GM18519 (cell line): ENCODE data around the gene CTNS.

ENCODE experiments used
- ATAC-seq: cut with Tn5 transposase; IDR thresholded peaks from one replicate; pipeline ENCODE4 v1.9.1; 2021; ENCODE audit warnings: mild to moderate bottlenecking, moderate library complexity; ENCODE audit not compliant: unreplicated experiment, low FRiP score

Gene CTNS

DNA sequence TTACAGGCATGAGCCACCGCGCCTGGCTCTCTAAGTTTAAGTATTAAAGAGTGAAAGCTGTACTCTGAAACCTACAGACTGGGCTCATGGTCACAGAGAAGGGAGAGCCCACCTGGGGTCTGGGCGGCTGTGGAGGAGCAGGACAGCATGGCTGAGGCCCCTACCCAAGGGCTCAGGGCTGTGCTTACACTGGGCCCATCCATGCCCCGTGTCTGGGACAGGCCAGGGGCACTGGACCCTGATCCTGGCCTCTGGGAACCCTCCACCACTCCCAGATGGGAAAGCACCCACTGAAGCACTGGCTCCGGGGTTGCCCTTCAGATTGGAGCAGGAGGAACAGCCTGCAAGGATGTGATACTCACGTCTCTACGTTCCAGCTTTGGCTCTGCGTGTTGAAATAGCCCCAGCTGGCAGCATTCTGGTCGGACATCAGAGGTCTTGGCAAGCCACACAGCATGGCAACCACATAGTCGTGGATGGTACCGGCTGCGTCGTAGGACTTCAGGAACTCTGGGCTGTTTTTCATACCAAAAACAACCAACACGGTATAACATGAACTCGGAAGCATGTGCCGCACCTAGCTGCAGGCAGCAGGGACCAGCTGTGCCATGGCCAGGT is 13.5 kb upstream of the CTNS start:
- no peak for ATAC-seq

DNA sequence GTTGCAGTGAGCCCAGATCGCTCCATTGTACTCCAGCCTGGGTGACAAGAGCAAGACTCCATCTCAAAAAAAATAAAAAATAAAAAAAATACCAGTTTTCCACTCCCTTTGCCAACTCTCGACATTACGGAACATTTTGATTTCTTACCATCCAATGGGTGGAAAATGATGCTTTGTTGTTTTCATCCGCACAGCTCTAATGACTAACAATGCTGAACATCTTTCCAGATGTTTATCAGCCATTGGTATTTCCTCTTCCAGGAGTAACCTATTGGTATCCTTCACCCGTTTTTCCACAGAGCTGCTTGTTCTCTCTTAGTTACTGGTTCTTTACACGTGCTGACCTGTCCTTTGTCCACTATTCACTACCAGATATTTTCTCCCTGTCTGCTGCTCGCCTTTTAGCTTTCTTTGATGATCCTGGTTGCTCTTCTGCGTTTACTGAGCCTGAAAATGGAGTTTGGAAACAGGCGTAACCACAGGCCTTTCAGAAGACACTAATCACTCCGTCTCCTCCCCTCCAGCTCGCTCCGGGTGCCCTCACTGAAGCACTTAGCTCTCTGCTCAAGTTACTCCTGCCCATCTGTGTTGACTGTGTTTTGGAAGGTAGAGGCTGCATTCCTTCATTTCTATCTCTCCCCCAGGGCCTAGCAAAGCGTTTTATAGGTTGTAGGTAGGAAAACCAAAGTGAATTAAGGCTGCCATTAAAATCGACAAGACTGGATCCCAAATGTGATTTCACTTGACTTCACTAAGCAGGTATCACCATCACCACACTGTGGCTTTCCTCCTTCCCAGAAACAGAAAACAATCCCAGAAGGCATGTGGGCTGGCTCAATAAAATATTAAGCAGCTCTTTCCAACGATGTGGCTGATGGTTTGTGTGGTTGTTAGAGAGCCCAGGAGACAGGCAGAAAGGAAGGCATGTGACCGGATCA is 9.5 kb upstream of the CTNS start:
- no peak for ATAC-seq

DNA sequence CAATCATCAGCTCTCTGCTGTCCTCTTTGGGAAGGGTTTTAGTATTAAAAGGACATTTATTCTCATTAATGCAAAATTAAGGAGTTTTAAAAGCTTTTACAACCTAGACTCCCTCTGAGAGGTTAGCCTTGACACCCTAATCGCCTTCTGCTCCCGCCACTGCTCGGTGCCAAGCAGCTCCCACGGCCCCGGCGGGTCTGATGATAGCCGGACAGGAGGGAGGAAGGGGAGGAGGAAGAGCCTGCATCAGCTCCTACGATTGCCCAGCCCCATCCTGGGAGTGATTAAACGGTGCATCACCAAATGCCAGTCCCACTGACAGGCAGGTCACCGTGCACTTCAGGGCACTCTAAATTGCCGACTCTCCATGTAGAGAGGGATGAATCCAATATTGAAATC is 8.8 kb upstream of the CTNS start:
- ATAC-seq = no peak

DNA sequence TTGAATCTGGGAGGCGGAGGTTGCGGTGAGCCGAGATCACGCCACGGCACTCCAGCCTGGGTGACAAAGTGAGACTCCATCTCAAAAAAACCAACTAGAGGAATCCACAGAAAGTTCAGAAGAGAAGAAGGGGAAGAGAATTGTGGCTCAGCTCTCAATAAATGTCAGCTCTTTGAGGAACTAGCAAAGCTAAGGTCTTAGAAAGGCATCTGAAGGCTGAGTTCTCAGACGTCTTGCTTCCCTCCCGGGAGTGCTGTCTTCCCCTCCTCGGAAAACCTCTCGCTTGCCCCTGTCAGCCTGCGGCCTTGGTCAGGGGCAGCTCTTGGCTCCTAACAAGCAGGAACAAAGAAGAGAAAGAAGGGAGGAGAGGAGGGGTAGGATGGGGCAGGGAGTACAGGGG is 5.8 kb upstream of the CTNS start:
- ATAC-seq = no peak

DNA sequence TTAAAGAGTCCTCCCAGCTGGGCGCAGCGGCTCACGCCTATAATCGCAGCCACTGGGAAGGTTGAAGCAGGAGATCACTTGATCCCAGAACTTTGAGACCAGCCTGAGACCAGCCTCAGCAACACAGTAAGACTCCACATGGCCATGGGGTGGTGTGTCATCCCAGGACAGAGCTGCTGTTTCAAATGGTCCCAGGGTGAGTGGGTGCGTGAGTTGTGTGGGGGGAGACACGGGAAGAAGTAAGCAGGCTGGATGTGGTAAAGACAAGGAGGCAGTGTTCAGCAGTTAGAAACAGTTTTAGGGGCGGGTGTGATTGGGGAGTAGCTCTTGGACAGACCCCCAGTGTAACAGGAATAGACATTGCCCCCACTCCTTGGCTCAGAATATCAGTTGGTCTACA is 4.3 kb upstream of the CTNS start:
- no peak for ATAC-seq

DNA sequence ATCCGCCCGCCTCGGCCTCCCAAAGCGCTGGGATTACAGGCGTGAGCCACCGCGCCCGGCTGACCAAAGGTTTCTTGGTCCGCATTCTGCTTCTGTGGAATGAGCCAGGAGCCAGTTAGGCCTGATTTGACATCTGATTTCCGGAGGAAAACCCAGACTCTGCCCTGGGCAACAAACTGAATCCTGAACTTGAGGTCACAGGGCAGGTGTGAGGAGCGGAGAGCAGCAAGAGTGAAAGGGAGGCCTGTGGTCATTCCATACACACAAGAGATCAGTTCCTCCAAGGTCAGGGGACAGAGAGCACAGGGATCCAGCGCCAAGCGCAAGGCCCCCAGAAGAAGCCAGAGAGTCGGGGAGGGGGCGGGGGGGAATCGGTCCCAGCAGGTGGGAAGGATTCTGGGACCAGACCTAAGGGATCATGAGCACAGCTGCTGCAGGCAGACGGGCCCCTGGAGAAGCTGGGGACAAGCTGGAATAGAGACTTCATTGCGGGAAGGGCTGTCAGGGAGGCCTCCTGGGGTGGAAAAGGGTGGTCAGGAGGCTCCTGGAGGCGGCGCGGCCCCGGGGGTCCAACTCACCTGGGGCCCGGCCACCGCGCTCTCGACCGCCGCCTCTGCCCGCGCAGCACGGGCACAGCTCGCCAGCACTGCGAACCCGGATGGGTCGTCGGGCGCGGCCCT is 946 bp upstream of the CTNS start:
- ATAC-seq = peak; percentile 28

DNA sequence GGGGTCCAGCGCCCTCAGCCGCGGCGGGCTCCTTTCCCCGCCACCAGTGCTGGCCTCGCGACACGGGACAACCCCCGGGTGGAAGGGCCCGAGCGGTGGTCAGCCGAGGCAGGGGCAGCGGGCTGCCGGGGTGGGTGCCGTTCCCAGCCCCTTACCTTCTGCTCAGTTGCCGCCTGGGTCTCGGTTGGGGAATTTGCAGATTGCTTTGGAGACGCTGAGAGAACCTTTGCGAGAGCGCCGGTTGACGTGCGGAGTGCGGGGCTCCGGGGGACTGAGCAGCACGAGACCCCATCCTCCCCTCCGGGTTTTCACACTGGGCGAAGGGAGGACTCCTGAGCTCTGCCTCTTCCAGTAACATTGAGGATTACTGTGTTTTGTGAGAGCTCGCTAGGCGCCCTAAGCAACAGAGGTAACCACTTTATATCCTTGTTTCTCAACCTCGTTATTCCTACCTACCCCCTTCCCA is 381 bp downstream of the CTNS start:
- ATAC-seq = no peak

DNA sequence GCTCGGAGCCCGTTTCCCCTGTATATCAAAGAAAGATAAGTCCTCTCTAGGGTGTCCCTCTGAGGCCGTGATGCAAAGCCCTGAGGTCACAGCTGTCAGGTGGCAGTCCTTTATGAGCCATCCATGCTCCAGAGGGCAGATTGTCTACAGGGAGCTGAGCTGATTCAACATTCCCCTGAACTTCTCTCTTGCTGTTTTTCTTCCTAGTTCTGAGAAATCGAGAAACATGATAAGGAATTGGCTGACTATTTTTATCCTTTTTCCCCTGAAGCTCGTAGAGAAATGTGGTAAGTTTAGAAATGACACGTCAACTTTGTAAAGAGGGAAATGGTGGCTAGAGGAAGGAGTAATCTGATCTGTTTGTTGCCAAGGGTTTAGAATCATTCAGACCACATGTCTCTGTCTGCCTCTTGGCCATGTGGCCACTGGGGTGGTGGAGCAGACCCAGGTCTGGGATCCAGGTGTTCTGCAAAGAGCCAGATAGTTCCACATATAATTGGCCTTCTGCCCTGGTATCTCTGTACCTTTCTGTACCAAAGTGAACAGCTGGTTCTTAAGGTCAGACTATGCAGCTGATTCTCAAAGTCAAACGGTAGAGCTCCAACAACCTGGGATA is 3.5 kb downstream of the CTNS start:
- no peak for ATAC-seq

DNA sequence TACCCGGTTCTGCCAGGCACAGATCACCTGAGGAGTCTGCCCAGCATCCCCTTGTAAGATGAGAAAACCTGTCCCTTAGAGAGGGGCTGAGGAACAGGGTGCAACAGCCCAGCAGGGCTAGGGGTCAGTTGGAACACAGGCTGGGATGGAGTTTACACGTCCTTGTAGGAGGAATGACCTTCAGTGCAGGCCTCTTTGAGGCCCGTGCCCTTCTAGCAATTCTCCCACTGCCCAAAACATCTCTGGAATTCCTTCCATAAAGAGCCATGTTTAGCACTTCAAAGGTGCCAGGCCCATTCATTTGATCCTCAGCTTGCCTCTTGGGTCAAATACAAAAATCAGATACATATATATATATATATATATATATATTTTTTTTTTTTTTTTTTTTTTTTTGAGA is 4.5 kb downstream of the CTNS start:
- no peak for ATAC-seq

DNA sequence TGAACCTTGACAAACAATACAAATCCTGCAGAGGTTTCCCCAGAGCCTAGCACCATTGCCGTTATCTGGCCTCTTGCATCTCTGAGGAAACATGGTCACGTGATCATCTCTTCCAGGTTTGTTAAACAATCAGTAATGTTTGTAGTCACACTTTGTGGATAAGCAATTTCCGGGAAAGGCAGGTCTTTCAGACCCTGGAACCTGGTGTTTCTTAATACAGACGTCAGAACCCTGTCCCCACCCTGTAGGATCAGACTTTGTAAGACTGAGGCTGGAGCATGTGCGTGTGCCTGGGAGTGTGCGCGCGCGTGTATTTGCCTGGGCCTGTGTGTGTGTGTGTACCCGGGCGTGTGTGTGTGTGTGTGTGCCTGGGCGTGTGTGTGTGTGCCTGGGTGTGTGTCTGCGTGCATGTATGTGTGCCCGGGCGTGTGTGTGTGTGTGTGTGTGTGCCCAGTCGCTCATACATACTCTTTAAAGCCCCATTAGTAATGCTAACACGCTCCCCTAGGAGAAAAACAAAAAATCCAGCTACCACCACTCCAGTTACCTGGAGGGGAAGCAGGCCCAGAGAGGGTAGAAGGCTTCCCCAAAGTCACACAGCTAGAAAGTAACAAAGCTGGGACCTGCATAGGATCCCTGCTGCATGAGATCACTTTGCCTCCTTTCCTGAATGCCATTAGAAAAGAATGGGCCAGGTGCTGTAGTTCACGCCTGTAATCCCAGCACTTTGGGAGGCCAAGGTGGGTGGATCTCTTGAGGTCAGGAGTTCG is 5.3 kb downstream of the CTNS start:
- no peak for ATAC-seq

DNA sequence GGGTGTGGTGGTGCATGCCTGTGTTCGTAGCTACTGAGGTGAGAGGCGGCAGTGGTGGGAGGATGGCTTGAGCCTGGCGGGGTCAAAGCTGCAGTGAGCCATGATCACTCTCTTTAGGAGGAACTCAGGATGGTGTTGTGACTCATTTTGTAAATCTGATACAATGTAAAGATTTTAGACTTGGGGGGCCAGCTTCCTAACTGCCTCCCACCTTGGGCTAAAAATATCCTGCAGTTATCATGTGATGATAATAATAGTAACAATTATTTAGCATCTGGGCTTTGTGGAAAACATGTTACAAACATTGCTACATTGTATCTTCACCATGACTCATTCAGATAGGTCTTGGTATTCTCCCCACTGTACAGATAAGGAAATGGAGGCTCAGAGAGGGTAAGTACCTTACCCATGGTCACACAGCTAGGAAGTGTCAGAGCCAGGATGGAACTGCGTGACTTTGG is 7.4 kb downstream of the CTNS start:
- no peak for ATAC-seq

DNA sequence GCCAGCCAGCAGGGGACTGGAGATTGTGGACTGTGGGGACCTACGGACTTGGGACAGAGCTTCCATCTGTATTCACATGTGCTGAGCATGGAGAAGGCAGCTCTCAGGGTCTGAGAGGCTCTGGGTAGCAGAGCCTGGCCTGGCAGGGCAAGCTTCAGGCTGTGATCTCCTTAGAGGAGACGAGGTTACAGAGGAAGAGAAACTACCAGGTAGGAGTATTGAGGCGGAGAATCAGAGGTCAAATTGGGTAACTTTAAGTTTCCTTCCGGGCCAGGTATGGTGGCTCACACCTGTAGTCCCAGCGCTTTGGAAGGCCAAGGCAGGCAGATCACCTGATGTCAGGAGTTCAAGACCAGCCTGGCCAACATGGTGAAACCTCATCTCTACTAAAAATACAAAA is 8.8 kb downstream of the CTNS start:
- no peak for ATAC-seq

DNA sequence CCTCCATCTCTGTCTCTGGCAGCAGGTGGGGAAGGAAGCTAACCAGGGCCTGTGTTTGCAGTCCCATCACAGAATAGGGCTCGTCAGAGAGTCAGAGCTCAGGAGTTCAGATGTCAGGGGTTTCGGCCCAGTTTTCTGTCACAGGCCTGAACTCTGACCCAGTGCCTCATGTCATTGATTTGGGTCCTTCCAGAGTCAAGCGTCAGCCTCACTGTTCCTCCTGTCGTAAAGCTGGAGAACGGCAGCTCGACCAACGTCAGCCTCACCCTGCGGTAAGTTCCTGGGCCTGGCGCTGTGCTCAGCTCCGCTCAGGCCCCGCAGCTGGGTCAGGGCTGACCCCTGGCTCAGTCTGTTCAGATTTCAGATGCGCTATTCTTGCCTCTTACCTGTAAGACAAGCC is 10.7 kb downstream of the CTNS start:
- no peak for ATAC-seq

DNA sequence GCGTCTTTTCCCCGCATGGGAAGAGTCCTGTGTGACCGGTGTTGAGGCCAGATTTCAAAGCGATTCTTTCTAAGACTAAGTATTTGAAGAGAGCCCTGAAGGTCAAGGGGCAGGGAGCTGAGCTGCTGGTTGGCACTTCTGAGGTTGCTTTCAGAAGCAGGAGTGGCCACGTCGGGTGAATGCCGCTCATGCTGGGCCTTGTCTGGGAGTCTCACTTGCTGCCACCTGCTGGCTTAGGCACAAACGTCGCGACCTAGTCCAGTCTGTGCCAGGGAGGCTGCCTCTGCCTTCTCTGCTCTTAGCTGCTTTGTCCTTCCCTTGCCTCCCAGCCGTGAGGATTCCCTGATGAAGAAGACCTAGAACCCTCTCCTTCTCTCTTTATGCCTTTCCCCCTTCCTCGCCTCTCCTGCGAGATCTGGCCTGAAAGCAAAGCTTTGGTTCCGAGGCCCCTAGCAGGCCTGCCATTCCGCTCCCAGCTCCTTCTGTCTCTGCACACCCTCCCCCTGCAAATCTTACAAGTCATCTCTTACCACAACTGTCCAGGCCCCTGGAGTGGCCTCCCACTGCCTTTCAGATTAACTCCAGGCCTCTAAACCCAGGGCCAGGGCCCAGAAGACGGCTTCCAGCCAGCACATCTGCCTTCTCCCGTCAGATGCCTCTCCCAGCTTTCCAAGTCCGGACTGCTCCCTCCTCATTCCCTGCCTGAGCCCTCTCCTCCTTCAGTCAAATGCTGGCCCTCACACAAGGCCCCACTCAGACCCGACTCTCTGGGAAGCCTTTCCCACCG is 11.4 kb downstream of the CTNS start:
- ATAC-seq = no peak

DNA sequence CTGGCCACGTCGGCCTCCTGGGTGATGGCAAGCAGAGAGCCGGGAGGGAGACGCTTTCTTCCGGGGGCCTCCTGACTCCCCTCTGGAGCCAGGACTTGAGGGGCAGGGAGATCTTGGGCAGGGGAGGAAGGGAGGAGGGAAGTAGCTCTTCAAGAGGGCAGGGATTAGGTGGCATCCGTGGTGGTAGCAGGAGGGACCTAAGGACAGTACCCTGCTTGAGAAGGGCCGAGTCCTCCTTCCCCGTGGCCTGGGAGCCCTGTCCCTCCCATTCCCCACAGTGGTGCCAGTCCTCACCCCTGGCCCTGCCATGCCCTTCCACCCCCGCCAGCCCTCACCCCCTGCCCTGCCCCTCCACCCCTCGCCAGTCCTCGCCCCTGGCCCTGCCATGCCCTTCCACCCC is 19.2 kb downstream of the CTNS start:
- no peak for ATAC-seq

DNA sequence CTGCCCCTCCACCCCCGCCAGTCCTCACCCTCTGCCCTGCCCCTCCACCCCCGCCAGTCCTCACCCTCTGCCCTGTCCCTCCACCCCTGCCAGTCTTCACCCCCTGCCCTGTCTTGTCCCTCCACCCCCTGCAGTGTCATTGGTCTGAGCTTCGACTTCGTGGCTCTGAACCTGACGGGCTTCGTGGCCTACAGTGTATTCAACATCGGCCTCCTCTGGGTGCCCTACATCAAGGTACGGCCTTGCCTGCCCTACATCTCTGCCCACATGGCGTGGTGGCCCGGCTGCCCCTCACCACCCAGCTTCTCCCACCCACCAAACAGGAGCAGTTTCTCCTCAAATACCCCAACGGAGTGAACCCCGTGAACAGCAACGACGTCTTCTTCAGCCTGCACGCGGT is 19.8 kb downstream of the CTNS start:
- no peak for ATAC-seq

DNA sequence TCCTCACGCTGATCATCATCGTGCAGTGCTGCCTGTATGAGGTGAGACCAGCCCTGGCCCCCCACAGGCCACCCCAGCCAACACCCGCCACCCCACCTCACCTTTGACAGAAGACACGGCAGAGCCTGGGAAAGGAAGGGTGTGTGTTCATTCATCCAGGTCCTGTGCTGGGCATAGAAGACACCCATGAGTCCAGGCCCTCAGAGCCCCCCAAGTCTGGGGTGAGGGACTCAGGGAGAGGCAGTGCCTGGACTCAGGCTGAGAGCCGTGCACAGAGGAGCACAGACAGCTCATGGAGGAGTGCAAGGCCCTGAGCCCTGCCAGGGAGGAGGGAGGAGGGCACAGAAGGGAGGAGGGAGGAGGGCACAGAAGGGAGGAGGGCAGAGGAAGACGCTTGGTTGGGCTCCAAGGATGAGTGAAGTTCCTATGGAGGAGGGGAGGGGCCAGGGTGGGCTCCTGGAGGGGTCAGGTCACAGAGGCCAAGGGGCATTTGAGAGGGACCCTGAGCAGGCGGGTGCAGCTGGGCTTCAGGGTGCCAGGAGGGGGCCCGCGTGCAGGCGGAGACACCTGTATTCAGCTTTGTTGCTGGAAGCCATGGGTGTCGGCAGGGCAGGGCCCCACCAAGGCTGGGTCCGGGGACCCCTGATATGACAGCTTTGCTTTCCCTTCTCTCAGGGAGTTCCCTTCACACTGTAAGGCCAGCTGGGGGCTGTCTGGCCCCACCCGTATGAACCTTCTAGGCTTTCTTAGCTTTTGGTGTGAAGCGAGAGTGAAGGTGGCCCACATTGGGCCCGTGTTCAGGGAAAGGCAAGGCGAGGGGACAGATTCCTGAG is 20.4 kb downstream of the CTNS start:
- no peak for ATAC-seq

DNA sequence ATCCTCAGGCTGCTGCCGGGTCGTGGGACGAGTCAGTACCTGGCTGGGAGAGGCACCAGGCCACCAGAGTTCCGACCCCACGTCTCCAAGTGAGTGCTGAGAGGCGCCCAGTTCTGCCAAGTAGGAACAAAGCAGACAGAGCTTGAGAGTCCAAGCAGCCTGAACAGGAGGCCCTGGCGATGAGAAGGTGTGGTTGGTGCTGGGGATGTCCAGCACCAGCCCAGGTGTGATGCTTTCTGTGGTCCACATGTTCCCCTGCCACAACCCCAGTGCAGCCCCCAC is 21.0 kb downstream of the CTNS start:
- ATAC-seq = no peak
